ENCODE results near the gene DHX36. TPM values are rescaled to one million over a fixed set of nuclear protein-coding genes. Genes with fewer than 3 reads are reported as not detected.

Gene DHX36
- total RNA-seq, 1 donor from 2014 or later: 93.4 TPM

- Mint-ChIP-seq H3K9me3 (no peaks in the 10 kb centered on the region), H3K27ac (ENCODE audit: unreplicated experiment) (peak overlapping the region; percentile 64), H3K4me1 (peaks cover 57% of the 10 kb centered on the region), H3K27me3 (ENCODE audit: low read depth) (no peaks in the 10 kb centered on the region), H3K36me3 (ENCODE audit: low read depth) (peaks cover 32% of the 10 kb centered on the region), H3K4me3 (peak overlapping the region; percentile 50)
- peak; percentile 5 for DNase-seq (ENCODE audit: low read depth, low spot score)
- TF ChIP-seq CTCF (conservative IDR thresholded peaks at IDR 0.05): no peak
Observed at GRCh38 chr3:154247806-154248415, 76.4 kb downstream of the DHX36 start.

GRCh38 chr3:154244644-154245043, 79.6 kb downstream of the DHX36 start:
- H3K4me3 Mint-ChIP-seq: no peak overlapping the region
- TF ChIP-seq CTCF (conservative IDR thresholded peaks at IDR 0.05): no peak
- peaks cover 39% of the 10 kb centered on the region for H3K36me3 Mint-ChIP-seq (ENCODE audit: low read depth)
- no peak overlapping the region for H3K27ac Mint-ChIP-seq (ENCODE audit: unreplicated experiment)
- DNase-seq (ENCODE audit: low read depth, low spot score): no peak
- peaks cover 2% of the 10 kb centered on the region for H3K9me3 Mint-ChIP-seq
- no peaks in the 10 kb centered on the region for H3K27me3 Mint-ChIP-seq (ENCODE audit: low read depth)
- H3K4me1 Mint-ChIP-seq: peaks cover 46% of the 10 kb centered on the region

- Mint-ChIP-seq H3K27me3 (ENCODE audit: low read depth) (no peaks in the 10 kb centered on the region), H3K36me3 (ENCODE audit: low read depth) (peaks cover 40% of the 10 kb centered on the region), H3K27ac (ENCODE audit: unreplicated experiment) (no peak overlapping the region), H3K4me1 (peaks cover 45% of the 10 kb centered on the region), H3K9me3 (peaks cover 2% of the 10 kb centered on the region), H3K4me3 (no peak overlapping the region)
- no peak for DNase-seq (ENCODE audit: low read depth, low spot score)
- TF ChIP-seq CTCF (conservative IDR thresholded peaks at IDR 0.05): no peak
Observed at GRCh38 chr3:154243353-154243752, 80.9 kb downstream of the DHX36 start.

- DNase-seq (ENCODE audit: low read depth, low spot score): no peak
- H3K27ac Mint-ChIP-seq (ENCODE audit: unreplicated experiment): no peak overlapping the region
- peaks cover 39% of the 10 kb centered on the region for H3K4me1 Mint-ChIP-seq
- no peaks in the 10 kb centered on the region for H3K27me3 Mint-ChIP-seq (ENCODE audit: low read depth)
- H3K4me3 Mint-ChIP-seq: no peak overlapping the region
- H3K9me3 Mint-ChIP-seq: peaks cover 2% of the 10 kb centered on the region
- H3K36me3 Mint-ChIP-seq (ENCODE audit: low read depth): peaks cover 40% of the 10 kb centered on the region
- no peak for TF ChIP-seq CTCF (conservative IDR thresholded peaks at IDR 0.05)
Observed at GRCh38 chr3:154242766-154243165, 81.5 kb downstream of the DHX36 start.

- Mint-ChIP-seq H3K27me3 (ENCODE audit: low read depth) (no peaks in the 10 kb centered on the region), H3K36me3 (ENCODE audit: low read depth) (peaks cover 32% of the 10 kb centered on the region), H3K4me3 (no peak overlapping the region), H3K9me3 (peaks cover 2% of the 10 kb centered on the region), H3K27ac (ENCODE audit: unreplicated experiment) (no peak overlapping the region), H3K4me1 (peaks cover 26% of the 10 kb centered on the region)
- DNase-seq (ENCODE audit: low read depth, low spot score): no peak
- no peak for TF ChIP-seq CTCF (conservative IDR thresholded peaks at IDR 0.05)
Observed at GRCh38 chr3:154241496-154241895, 82.8 kb downstream of the DHX36 start.
